SK-N-SH (cell line): ENCODE results near the gene AP4S1. TPM values are rescaled to one million over a fixed set of nuclear protein-coding genes. Genes with fewer than 3 reads are reported as not detected.

ENCODE experiments used
- CTCF ChIA-PET: fragments of 300-600, 350-600 bp; formaldehyde crosslinking; extraction: SDS; loops from one replicate; lab custom pipeline; 2021; lab: Yijun Ruan, JAX
- POLR2A ChIA-PET: fragments of 350-600 bp; sonication (Branson Sonifier 250); formaldehyde crosslinking; extraction: SDS; loops from one replicate; lab custom pipeline; 2020; ENCODE audit warnings: antibody characterized with exemption, inconsistent platforms; lab: Yijun Ruan, JAX
- DNase-seq: peaks from one replicate; pipeline ENCODE4 v3.0.0; 2012
- H2AFZ ChIP-seq: fragments of 200-600 bp; sonication (generic); 2 replicates; pipeline ENCODE4 v1.8.1; 2016; ENCODE audit warnings: antibody characterized with exemption, mild to moderate bottlenecking, low read depth
- H3F3A ChIP-seq: fragments of 200-600 bp; sonication (generic); replicated peaks from 2 replicates; pipeline ENCODE3; 2016; ENCODE audit warnings: antibody characterized with exemption, mild to moderate bottlenecking; ENCODE audit not compliant: insufficient read depth
- H3K27ac ChIP-seq, 2 experiments: fragments of 200-500 bp in 1 of 2; fragments of 200-600 bp in 1 of 2; sonication (Bioruptor generic) in 1 of 2; sonication (generic), shearing (Covaris generic) in 1 of 2; 2 replicates each; pipeline versions ENCODE4 v1.5.1 to v1.6.1; 2014 to 2016; ENCODE audit warnings: low read depth in 2 of 2, inconsistent platforms in 1 of 2, low read length in 1 of 2, mild to moderate bottlenecking in 1 of 2, mixed read lengths in 1 of 2
- H3K27me3 ChIP-seq: fragments of 200-600 bp; sonication (generic), shearing (Covaris generic); 2 replicates; pipeline ENCODE4 v1.6.1; 2016; ENCODE audit warnings: mixed run types; ENCODE audit not compliant: insufficient read depth
- H3K36me3 ChIP-seq, 2 experiments: fragments of 200-500 bp in 1 of 2; fragments of 200-600 bp in 1 of 2; sonication (Bioruptor generic) in 1 of 2; sonication (generic) in 1 of 2; replicated peaks in 1 of 2; 2 replicates each; pipeline versions ENCODE3 to v1.5.1; 2014 to 2016; ENCODE audit warnings: low read length in 1 of 2, mild to moderate bottlenecking in 1 of 2; ENCODE audit not compliant: insufficient read depth in 2 of 2, control insufficient read depth in 1 of 2
- H3K4me1 ChIP-seq, 2 experiments: fragments of 200-500 bp in 1 of 2; fragments of 200-600 bp in 1 of 2; sonication (Bioruptor generic) in 1 of 2; sonication (generic), shearing (Covaris generic) in 1 of 2; 2 replicates each; pipeline versions ENCODE4 v1.5.1 to v1.6.1; 2014 to 2016; ENCODE audit warnings: low read depth in 1 of 2, low read length in 1 of 2, mixed run types in 1 of 2; ENCODE audit not compliant: insufficient read depth in 2 of 2, control insufficient read depth in 1 of 2
- H3K4me2 ChIP-seq: fragments of 200-600 bp; sonication (generic), shearing (Covaris generic); 2 replicates; pipeline ENCODE4 v1.6.1; 2017; ENCODE audit warnings: mixed run types
- H3K4me3 ChIP-seq, 2 experiments: fragments of 200-500 bp in 1 of 2; fragments of 200-600 bp in 1 of 2; sonication (Bioruptor generic) in 1 of 2; sonication (generic), shearing (Covaris generic) in 1 of 2; 2 replicates each; pipeline versions ENCODE4 v1.5.1 to v1.8.1; 2014 to 2016; ENCODE audit warnings: low read depth in 2 of 2, inconsistent platforms in 1 of 2, low read length in 1 of 2, mild to moderate bottlenecking in 1 of 2, mixed read lengths in 1 of 2, moderate library complexity in 1 of 2
- H3K79me2 ChIP-seq: fragments of 200-600 bp; sonication (generic); 2 replicates; pipeline ENCODE4 v1.8.1; 2017; ENCODE audit warnings: mild to moderate bottlenecking; ENCODE audit not compliant: insufficient read depth
- H3K9ac ChIP-seq: fragments of 200-600 bp; sonication (generic); 2 replicates; pipeline ENCODE4 v1.6.1; 2017; ENCODE audit warnings: mixed run types
- H3K9me2 ChIP-seq: fragments of 200-600 bp; sonication (generic); 2 replicates; pipeline ENCODE4 v1.6.1; 2017; ENCODE audit warnings: mixed run types
- H3K9me3 ChIP-seq: fragments of 200-600 bp; sonication (generic); 2 replicates; pipeline ENCODE4 v1.6.1; 2017; ENCODE audit warnings: mixed run types, mild to moderate bottlenecking, moderate library complexity
- H4K20me1 ChIP-seq: fragments of 200-600 bp; sonication (generic); 2 replicates; pipeline ENCODE4 v1.6.1; 2017; ENCODE audit warnings: mild to moderate bottlenecking, mixed run types; ENCODE audit not compliant: insufficient read depth
- FOSL2 ChIP-seq: IDR thresholded peaks from 2 replicates; pipeline ENCODE4 v1.4.0; 2012; ENCODE audit warnings: low read depth, mild to moderate bottlenecking, moderate library complexity, borderline replicate concordance
- FOXJ3 ChIP-seq: sonication (generic); formaldehyde crosslinking; IDR thresholded peaks from 2 replicates; pipeline ENCODE4 v1.5.1; 2020; ENCODE audit warnings: mild to moderate bottlenecking, missing genetic modification reagents
- GABPA ChIP-seq: IDR thresholded peaks from 2 replicates; pipeline ENCODE4 v1.4.0; 2012; ENCODE audit warnings: low read depth, mild to moderate bottlenecking
- GATA2 ChIP-seq: sonication (generic); formaldehyde crosslinking; IDR thresholded peaks from 2 replicates; pipeline ENCODE4 v1.5.0; 2020; ENCODE audit warnings: mild to moderate bottlenecking, missing genetic modification reagents
- MEF2A ChIP-seq: IDR thresholded peaks from 2 replicates; pipeline ENCODE4 v1.4.0; 2012; ENCODE audit warnings: low read depth, borderline replicate concordance
- MXI1 ChIP-seq: IDR thresholded peaks from 2 replicates; pipeline ENCODE4 v1.6.1; 2012; ENCODE audit warnings: mild to moderate bottlenecking, low read depth, low read length, improper control_type of control experiment
- NFIC ChIP-seq: IDR thresholded peaks from 2 replicates; pipeline ENCODE4 v1.4.0; 2012; ENCODE audit warnings: borderline replicate concordance
- NRF1 ChIP-seq: IDR thresholded peaks from 2 replicates; pipeline ENCODE4 v1.6.1; 2012; ENCODE audit warnings: low read depth, mild to moderate bottlenecking, low read length
- POLR2AphosphoS5 ChIP-seq: IDR thresholded peaks from 2 replicates; pipeline ENCODE4 v1.6.1; 2012; ENCODE audit warnings: low read depth, low read length
- RCOR1 ChIP-seq: fragments of 150-350 bp; IDR thresholded peaks from 2 replicates; pipeline ENCODE4 v1.6.1; 2017; ENCODE audit warnings: antibody characterized with exemption, low read length
- RFX5 ChIP-seq: IDR thresholded peaks from 2 replicates; pipeline ENCODE4 v1.6.1; 2012; ENCODE audit warnings: mild to moderate bottlenecking, improper control_type of control experiment, low read length
- RXRA ChIP-seq: IDR thresholded peaks from 2 replicates; pipeline ENCODE4 v1.4.0; 2012; ENCODE audit warnings: low read depth, mild to moderate bottlenecking, borderline replicate concordance
- TAF1 ChIP-seq: IDR thresholded peaks from 2 replicates; pipeline ENCODE4 v1.6.1; 2012; ENCODE audit warnings: low read depth, mild to moderate bottlenecking, low read length, moderate library complexity, borderline replicate concordance
- polyA plus RNA-seq, 3 experiments: library from polyadenylated mRNA; depleted of rRNA; stranded (reverse); fragments of >200 nt; gene quantifications; 2 replicates each; pipeline ENCODE4 v1.2.3, GENCODE V29; 2012
- TF ChIP-seq, protein P1 (sequence below): IDR thresholded peaks from 2 replicates; pipeline ENCODE4 v1.4.0; 2012; ENCODE audit warnings: low read depth
- TF ChIP-seq, protein P2 (sequence below): fragments of 200-600 bp; sonication (generic); IDR thresholded peaks from 2 replicates; pipeline ENCODE4 v1.6.1; 2017; ENCODE audit warnings: antibody characterized with exemption, mild to moderate bottlenecking, moderate library complexity
- TF ChIP-seq, protein P3 (sequence below): IDR thresholded peaks from 2 replicates; pipeline ENCODE4; 2012
- TF ChIP-seq, protein P4 (sequence below): fragments of 150-350 bp; IDR thresholded peaks from 2 replicates; pipeline ENCODE4 v1.6.1; 2017; ENCODE audit warnings: antibody characterized with exemption, low read length, low read depth, borderline replicate concordance
- TF ChIP-seq, protein P5 (sequence below): fragments of 150-350 bp; IDR thresholded peaks from 2 replicates; pipeline ENCODE4 v1.6.1; 2016; ENCODE audit warnings: mild to moderate bottlenecking, low read depth, low read length
- TF ChIP-seq, protein P6 (sequence below): IDR thresholded peaks from 2 replicates; pipeline ENCODE4 v1.6.1; 2012; ENCODE audit warnings: mild to moderate bottlenecking, low read depth, low read length, moderate library complexity

Gene AP4S1
- polyA plus RNA-seq, 1 of the 3 experiments (the other 2 are of a cell fraction): 1.7 TPM

DNA sequence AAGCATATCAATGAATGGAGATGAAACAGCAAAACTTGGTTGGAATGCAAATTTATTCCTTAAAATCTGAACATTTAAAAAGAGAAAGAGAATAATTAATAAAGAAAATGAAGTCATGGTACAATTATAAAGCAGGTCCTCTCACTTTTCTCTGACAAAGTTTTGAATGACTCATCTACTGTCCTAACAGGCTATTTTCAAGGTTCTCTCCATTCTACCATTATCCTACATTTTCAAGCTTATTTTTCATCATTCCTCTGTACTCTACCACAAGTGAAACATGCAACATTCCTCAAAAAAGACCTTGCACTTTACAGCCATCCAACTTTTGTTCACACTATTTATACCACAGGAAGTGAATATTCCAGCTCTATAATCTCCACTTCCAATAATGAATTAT lies 36.9 kb upstream of the AP4S1 start:
- H3K4me2 ChIP-seq: no peak overlapping the region; the same call in 1 of the 2 replicates
- H3K36me3 ChIP-seq: no peaks in the 10 kb centered on the region
- peaks cover 17% of the 10 kb centered on the region for H3F3A ChIP-seq
- no peaks in the 10 kb centered on the region for H3K27me3 ChIP-seq
- H3K9me3 ChIP-seq: no peaks in the 10 kb centered on the region
- peaks cover 0 to 6% of the 10 kb centered on the region in 2 experiments; a peak in 1 of 4 replicates for H3K4me1 ChIP-seq
- DNase-seq: no peak
- H3K4me3 ChIP-seq: no peak overlapping the region
- H2AFZ ChIP-seq: no peak overlapping the region
- ChIA-PET POLR2A (no interaction called here), CTCF (interaction anchor here (1.9 kb wide), 1 partner anchor 9 kb away, joined by 5 read pairs; no protein-coding TSS in a partner anchor)
- H3K9me2 ChIP-seq: no peaks in the 10 kb centered on the region
- peaks cover 83% of the 10 kb centered on the region for H4K20me1 ChIP-seq
- H3K9ac ChIP-seq: no peak overlapping the region
- no peak for TF ChIP-seq RFX5
- TF ChIP-seq NFIC: no peak
- TF ChIP-seq NRF1: no peak
- TF ChIP-seq FOSL2: peak; percentile 15; the same call in 1 of the 2 replicates
- no peak for TF ChIP-seq FOXJ3
- TF ChIP-seq RCOR1: no peak
- peak overlapping the region; percentile 8 to 47; a peak in 2 of 4 replicates for H3K27ac ChIP-seq
- peaks cover 99% of the 10 kb centered on the region for H3K79me2 ChIP-seq

DNA sequence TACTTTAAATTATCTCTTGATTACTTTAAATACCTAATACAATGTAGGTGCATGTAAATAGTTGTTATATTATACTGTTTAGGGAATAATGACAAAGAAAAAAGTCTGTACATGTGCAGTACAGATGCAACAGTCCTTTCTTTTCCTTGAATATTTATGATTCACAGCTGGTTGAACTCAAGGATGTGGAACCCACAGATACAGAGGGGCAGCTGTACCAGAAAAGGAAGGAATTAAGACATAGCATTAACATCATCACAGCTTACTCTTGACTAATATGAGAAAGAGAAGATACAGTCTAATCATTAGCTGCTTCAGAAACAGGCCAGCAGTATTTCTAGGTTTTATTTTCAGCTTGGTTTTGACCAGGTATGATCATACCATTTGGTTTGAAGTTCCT lies 34.7 kb upstream of the AP4S1 start:
- Histone ChIP-seq H3K4me2 (no peak overlapping the region), H3K27me3 (no peaks in the 10 kb centered on the region), H3K27ac (no peak overlapping the region), H3K36me3 (no peaks in the 10 kb centered on the region), H3K9me3 (no peaks in the 10 kb centered on the region), H3K9me2 (no peaks in the 10 kb centered on the region), H4K20me1 (peaks cover 90% of the 10 kb centered on the region), H3K79me2 (peaks cover 100% of the 10 kb centered on the region), H2AFZ (no peak overlapping the region), H3K9ac (no peak overlapping the region), H3F3A (peaks cover 30% of the 10 kb centered on the region), H3K4me1 (peaks cover 4 to 14% of the 10 kb centered on the region in 2 experiments), H3K4me3 (no peak overlapping the region)
- CTCF ChIA-PET: interaction anchor here (0.8 to 1.0 kb wide), 2 partner anchors 11 to 14 kb away, joined by 3 read pairs; no protein-coding TSS in a partner anchor
- DNase-seq: no peak
- POLR2A ChIA-PET: no interaction called here
- TF ChIP-seq GABPA: no peak
- no peak for TF ChIP-seq NFIC
- TF ChIP-seq RXRA: no peak
- no peak for TF ChIP-seq GATA2 (CRISPR knock-in tag)
- TF ChIP-seq, protein P1, sequence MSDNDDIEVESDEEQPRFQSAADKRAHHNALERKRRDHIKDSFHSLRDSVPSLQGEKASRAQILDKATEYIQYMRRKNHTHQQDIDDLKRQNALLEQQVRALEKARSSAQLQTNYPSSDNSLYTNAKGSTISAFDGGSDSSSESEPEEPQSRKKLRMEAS: no peak
- TF ChIP-seq FOXJ3: no peak
- TF ChIP-seq, protein P2, sequence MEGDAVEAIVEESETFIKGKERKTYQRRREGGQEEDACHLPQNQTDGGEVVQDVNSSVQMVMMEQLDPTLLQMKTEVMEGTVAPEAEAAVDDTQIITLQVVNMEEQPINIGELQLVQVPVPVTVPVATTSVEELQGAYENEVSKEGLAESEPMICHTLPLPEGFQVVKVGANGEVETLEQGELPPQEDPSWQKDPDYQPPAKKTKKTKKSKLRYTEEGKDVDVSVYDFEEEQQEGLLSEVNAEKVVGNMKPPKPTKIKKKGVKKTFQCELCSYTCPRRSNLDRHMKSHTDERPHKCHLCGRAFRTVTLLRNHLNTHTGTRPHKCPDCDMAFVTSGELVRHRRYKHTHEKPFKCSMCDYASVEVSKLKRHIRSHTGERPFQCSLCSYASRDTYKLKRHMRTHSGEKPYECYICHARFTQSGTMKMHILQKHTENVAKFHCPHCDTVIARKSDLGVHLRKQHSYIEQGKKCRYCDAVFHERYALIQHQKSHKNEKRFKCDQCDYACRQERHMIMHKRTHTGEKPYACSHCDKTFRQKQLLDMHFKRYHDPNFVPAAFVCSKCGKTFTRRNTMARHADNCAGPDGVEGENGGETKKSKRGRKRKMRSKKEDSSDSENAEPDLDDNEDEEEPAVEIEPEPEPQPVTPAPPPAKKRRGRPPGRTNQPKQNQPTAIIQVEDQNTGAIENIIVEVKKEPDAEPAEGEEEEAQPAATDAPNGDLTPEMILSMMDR: no peak
- TF ChIP-seq MXI1: no peak
- TF ChIP-seq, protein P3, sequence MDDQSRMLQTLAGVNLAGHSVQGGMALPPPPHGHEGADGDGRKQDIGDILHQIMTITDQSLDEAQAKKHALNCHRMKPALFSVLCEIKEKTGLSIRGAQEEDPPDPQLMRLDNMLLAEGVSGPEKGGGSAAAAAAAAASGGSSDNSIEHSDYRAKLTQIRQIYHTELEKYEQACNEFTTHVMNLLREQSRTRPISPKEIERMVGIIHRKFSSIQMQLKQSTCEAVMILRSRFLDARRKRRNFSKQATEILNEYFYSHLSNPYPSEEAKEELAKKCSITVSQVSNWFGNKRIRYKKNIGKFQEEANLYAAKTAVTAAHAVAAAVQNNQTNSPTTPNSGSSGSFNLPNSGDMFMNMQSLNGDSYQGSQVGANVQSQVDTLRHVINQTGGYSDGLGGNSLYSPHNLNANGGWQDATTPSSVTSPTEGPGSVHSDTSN: no peak
- TF ChIP-seq FOSL2: no peak
- TF ChIP-seq, protein P4, sequence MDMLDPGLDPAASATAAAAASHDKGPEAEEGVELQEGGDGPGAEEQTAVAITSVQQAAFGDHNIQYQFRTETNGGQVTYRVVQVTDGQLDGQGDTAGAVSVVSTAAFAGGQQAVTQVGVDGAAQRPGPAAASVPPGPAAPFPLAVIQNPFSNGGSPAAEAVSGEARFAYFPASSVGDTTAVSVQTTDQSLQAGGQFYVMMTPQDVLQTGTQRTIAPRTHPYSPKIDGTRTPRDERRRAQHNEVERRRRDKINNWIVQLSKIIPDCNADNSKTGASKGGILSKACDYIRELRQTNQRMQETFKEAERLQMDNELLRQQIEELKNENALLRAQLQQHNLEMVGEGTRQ: no peak
- TF ChIP-seq MEF2A: no peak
- TF ChIP-seq, protein P5, sequence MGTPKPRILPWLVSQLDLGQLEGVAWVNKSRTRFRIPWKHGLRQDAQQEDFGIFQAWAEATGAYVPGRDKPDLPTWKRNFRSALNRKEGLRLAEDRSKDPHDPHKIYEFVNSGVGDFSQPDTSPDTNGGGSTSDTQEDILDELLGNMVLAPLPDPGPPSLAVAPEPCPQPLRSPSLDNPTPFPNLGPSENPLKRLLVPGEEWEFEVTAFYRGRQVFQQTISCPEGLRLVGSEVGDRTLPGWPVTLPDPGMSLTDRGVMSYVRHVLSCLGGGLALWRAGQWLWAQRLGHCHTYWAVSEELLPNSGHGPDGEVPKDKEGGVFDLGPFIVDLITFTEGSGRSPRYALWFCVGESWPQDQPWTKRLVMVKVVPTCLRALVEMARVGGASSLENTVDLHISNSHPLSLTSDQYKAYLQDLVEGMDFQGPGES: no peak
- TF ChIP-seq TAF1: no peak
- no peak for TF ChIP-seq POLR2AphosphoS5
- TF ChIP-seq, protein P6, sequence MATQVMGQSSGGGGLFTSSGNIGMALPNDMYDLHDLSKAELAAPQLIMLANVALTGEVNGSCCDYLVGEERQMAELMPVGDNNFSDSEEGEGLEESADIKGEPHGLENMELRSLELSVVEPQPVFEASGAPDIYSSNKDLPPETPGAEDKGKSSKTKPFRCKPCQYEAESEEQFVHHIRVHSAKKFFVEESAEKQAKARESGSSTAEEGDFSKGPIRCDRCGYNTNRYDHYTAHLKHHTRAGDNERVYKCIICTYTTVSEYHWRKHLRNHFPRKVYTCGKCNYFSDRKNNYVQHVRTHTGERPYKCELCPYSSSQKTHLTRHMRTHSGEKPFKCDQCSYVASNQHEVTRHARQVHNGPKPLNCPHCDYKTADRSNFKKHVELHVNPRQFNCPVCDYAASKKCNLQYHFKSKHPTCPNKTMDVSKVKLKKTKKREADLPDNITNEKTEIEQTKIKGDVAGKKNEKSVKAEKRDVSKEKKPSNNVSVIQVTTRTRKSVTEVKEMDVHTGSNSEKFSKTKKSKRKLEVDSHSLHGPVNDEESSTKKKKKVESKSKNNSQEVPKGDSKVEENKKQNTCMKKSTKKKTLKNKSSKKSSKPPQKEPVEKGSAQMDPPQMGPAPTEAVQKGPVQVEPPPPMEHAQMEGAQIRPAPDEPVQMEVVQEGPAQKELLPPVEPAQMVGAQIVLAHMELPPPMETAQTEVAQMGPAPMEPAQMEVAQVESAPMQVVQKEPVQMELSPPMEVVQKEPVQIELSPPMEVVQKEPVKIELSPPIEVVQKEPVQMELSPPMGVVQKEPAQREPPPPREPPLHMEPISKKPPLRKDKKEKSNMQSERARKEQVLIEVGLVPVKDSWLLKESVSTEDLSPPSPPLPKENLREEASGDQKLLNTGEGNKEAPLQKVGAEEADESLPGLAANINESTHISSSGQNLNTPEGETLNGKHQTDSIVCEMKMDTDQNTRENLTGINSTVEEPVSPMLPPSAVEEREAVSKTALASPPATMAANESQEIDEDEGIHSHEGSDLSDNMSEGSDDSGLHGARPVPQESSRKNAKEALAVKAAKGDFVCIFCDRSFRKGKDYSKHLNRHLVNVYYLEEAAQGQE: no peak
